Inflammatory macrophage (primary cell): ENCODE results near the gene NDUFB1.
A peak's percentile ranks its signal among the peaks of the same experiment; 100 is the strongest.

Experiments used
- DNase-seq, 2 donors: peaks; one replicate each; pipeline ENCODE4 v3.0.0-alpha.2; 2020 to 2022
- total RNA-seq, 18 experiments: gene quantifications; one replicate each; lab custom pipeline; 2026; ENCODE audit warnings: mixed read lengths in 6 of 18, inconsistent platforms in 2 of 18; lab: John Stamatoyannopoulos, UW

NDUFB1 gene
- 30.5 to 66.9 (median 53.0) reads per million in 18 experiments for total RNA-seq

- peak; percentile 82 to 88 for DNase-seq
Observed at GRCh38 chr14:92121670-92122350, at the start of gene NDUFB1, which contains the start of gene CPSF2. Gene NDUFB1, minus strand, starts transcription at chr14:92121706. Its CDS starts 4,069 bp downstream, at chr14:92117637. Gene CPSF2, plus strand, starts transcription at chr14:92121969. Its CDS starts 9,016 bp downstream, at chr14:92130985.

GRCh38 chr14:92164958-92165357, 43.5 kb upstream of the NDUFB1 start:
- no peak for DNase-seq

GRCh38 chr14:92161521-92161920, 40.0 kb upstream of the NDUFB1 start:
- no peak for DNase-seq

- DNase-seq = peak; percentile 75 to 83
Observed at GRCh38 chr14:92160619-92161018, 39.1 kb upstream of the NDUFB1 start.

- no peak for DNase-seq
Observed at GRCh38 chr14:92154283-92154942, 32.9 kb upstream of the NDUFB1 start.

GRCh38 chr14:92153581-92153980, 32.1 kb upstream of the NDUFB1 start:
- no peak for DNase-seq

- no peak for DNase-seq
Observed at GRCh38 chr14:92144708-92145107, 23.2 kb upstream of the NDUFB1 start.

GRCh38 chr14:92143962-92144361, 22.5 kb upstream of the NDUFB1 start:
- no peak for DNase-seq

- DNase-seq = no peak
Observed at GRCh38 chr14:92143309-92143708, 21.8 kb upstream of the NDUFB1 start.

- DNase-seq = peak in 1 of 2 donors; percentile 57
Observed at GRCh38 chr14:92135269-92135668, 13.8 kb upstream of the NDUFB1 start.

GRCh38 chr14:92134456-92134855, 12.9 kb upstream of the NDUFB1 start:
- DNase-seq = no peak

- DNase-seq = no peak
Observed at GRCh38 chr14:92122761-92123160, 1.3 kb upstream of the NDUFB1 start.

- no peak for DNase-seq
Observed at GRCh38 chr14:92122351-92122677, 808 bp upstream of the NDUFB1 start.

GRCh38 chr14:92121207-92121669, 268 bp downstream of the NDUFB1 start:
- DNase-seq = peak; percentile 25 to 50

GRCh38 chr14:92109490-92109889, 12.0 kb downstream of the NDUFB1 start:
- DNase-seq = no peak

- no peak for DNase-seq
Observed at GRCh38 chr14:92108345-92109254, 12.9 kb downstream of the NDUFB1 start.

- DNase-seq = peak; percentile 97 to 99
Observed at GRCh38 chr14:92106143-92106926, 15.2 kb downstream of the NDUFB1 start, which contains the start of gene ATXN3. Gene ATXN3, minus strand, starts transcription at chr14:92106582. Its CDS starts 30 bp downstream, at chr14:92106552.

- DNase-seq = peak; percentile 84 to 89
Observed at GRCh38 chr14:92105893-92106142, 15.7 kb downstream of the NDUFB1 start.

- DNase-seq = no peak
Observed at GRCh38 chr14:92105073-92105892, 16.2 kb downstream of the NDUFB1 start.

- peak; percentile 35 to 57 for DNase-seq
Observed at GRCh38 chr14:92103363-92103989, 18.0 kb downstream of the NDUFB1 start.

GRCh38 chr14:92099802-92100201, 21.7 kb downstream of the NDUFB1 start:
- DNase-seq = no peak
